ENCODE data around the gene OR10A6. TPM values are rescaled to one million over a fixed set of nuclear protein-coding genes. Genes with fewer than 3 reads are reported as not detected.

OR10A6 gene
- total and polyA plus RNA-seq, 2 experiments from 2014 or later = 0.23 TPM; not detected in 1

DNA sequence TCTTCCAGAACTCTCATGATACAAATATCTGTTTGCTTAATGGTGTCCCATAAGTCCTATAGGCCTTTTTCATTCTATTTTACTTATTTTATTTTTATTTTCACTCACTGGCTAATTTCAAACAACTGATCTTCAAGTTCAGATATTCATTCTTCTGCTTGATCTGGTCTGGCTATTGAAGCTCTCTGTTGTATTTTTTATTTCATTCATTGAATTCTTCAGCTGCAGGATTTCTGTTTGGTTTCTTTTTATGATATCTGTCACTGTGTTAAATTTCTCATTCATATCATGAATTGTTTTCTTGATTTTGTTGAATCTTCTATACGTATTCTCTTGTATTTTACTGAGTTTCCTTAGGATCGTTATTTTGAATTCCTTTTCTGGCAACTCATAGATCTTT is 13.1 kb upstream of the OR10A6 start:
- Histone ChIP-seq H3K36me3 (ENCODE audit: insufficient read depth) (no peaks in the 10 kb centered on the region; the same call in 1 of the 2 replicates), H2AFZ (no peak overlapping the region), H3K27ac (ENCODE audit: low read depth) (no peak overlapping the region), H3K27me3 (ENCODE audit: insufficient read depth) (0 out of 2 replicates have a peak, but pooled peaks cover 7% of the 10 kb centered on the region), H4K20me1 (replicated peaks; ENCODE audit: insufficient read depth) (no peaks in the 10 kb centered on the region), H3K4me3 (no peak overlapping the region), H3K4me1 (ENCODE audit: insufficient read depth) (no peaks in the 10 kb centered on the region), H3K79me2 (replicated peaks; ENCODE audit: insufficient read depth) (no peaks in the 10 kb centered on the region), H3K9me2 (ENCODE audit: insufficient read depth) (peaks cover 5% of the 10 kb centered on the region; the same call in 1 of the 2 replicates), H3F3A (replicated peaks; ENCODE audit: low read depth) (no peaks in the 10 kb centered on the region), H3K4me2 (no peak overlapping the region)
- TF ChIP-seq NANOG (IDR thresholded peaks at IDR 0.05; ENCODE audit: borderline replicate concordance) (no peak), CTCF (conservative IDR thresholded peaks at IDR 0.05; ENCODE audit: low read depth in 2 of 2) (no peak), POLR2AphosphoS5 (IDR thresholded peaks at IDR 0.05; ENCODE audit: low read depth) (no peak), STAT1 (IDR thresholded peaks at IDR 0.05; ENCODE audit: unreplicated experiment) (no peak), JUNB (IDR thresholded peaks at IDR 0.05; ENCODE audit: unreplicated experiment) (no peak), EZH2phosphoT487 (IDR thresholded peaks at IDR 0.05; ENCODE audit: unreplicated experiment) (no peak), EZH2 (IDR thresholded peaks at IDR 0.05; ENCODE audit: low read depth, unreplicated experiment) (no peak)
- DNase-seq (ENCODE audit: low spot score) (no peak), ATAC-seq (no peak)
- H3K4me3 Mint-ChIP-seq = no peak overlapping the region
- H3K4me1 Mint-ChIP-seq = no peaks in the 10 kb centered on the region
- no peak overlapping the region for H3K27ac Mint-ChIP-seq
- no peaks in the 10 kb centered on the region for H3K36me3 Mint-ChIP-seq (ENCODE audit: low read depth)
- H3K9me3 Mint-ChIP-seq = peaks cover 10% of the 10 kb centered on the region
- H3K27me3 Mint-ChIP-seq (ENCODE audit: insufficient read depth, low read depth, poor library complexity) = peaks cover 2% of the 10 kb centered on the region

DNA sequence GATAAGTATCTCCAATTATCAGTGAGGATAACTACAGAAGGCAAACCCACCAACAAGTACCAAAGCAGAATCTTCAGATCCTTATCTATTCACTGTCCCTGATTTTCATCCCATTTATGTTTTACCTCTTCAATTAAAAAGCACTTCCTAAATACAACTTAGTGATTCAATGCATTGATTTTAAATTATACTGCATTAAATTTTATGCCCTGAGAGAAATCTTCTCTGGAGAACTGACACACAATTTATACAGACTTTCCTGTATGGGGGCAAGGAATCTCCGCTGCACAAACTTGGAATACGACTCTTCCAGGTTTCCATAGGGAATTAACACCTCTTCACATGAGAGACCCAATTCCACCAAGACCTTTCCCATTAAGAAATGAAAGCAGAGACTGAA is 10.5 kb upstream of the OR10A6 start, which contains the start of gene OR10A3:
Gene OR10A3 (minus strand): TSS at position 101 of the 400 bp plus-strand sequence. CDS start 2,188 bp downstream, outside the sequence.
- H3K4me1 Mint-ChIP-seq = no peaks in the 10 kb centered on the region
- no peak for TF ChIP-seq EZH2phosphoT487 (IDR thresholded peaks at IDR 0.05; ENCODE audit: unreplicated experiment)
- TF ChIP-seq ZNF114 (CRISPR knock-in tag; IDR thresholded peaks at IDR 0.05) = no peak
- no peak for TF ChIP-seq CREB1 (CRISPR knock-in tag; IDR thresholded peaks at IDR 0.05; ENCODE audit: low read depth)
- no peak for TF ChIP-seq REST (IDR thresholded peaks at IDR 0.05; ENCODE audit: unreplicated experiment)
- no peak for TF ChIP-seq EZH2 (IDR thresholded peaks at IDR 0.05; ENCODE audit: low read depth, unreplicated experiment)
- no peak for TF ChIP-seq JUNB (IDR thresholded peaks at IDR 0.05; ENCODE audit: unreplicated experiment)
- TF ChIP-seq, protein P1, sequence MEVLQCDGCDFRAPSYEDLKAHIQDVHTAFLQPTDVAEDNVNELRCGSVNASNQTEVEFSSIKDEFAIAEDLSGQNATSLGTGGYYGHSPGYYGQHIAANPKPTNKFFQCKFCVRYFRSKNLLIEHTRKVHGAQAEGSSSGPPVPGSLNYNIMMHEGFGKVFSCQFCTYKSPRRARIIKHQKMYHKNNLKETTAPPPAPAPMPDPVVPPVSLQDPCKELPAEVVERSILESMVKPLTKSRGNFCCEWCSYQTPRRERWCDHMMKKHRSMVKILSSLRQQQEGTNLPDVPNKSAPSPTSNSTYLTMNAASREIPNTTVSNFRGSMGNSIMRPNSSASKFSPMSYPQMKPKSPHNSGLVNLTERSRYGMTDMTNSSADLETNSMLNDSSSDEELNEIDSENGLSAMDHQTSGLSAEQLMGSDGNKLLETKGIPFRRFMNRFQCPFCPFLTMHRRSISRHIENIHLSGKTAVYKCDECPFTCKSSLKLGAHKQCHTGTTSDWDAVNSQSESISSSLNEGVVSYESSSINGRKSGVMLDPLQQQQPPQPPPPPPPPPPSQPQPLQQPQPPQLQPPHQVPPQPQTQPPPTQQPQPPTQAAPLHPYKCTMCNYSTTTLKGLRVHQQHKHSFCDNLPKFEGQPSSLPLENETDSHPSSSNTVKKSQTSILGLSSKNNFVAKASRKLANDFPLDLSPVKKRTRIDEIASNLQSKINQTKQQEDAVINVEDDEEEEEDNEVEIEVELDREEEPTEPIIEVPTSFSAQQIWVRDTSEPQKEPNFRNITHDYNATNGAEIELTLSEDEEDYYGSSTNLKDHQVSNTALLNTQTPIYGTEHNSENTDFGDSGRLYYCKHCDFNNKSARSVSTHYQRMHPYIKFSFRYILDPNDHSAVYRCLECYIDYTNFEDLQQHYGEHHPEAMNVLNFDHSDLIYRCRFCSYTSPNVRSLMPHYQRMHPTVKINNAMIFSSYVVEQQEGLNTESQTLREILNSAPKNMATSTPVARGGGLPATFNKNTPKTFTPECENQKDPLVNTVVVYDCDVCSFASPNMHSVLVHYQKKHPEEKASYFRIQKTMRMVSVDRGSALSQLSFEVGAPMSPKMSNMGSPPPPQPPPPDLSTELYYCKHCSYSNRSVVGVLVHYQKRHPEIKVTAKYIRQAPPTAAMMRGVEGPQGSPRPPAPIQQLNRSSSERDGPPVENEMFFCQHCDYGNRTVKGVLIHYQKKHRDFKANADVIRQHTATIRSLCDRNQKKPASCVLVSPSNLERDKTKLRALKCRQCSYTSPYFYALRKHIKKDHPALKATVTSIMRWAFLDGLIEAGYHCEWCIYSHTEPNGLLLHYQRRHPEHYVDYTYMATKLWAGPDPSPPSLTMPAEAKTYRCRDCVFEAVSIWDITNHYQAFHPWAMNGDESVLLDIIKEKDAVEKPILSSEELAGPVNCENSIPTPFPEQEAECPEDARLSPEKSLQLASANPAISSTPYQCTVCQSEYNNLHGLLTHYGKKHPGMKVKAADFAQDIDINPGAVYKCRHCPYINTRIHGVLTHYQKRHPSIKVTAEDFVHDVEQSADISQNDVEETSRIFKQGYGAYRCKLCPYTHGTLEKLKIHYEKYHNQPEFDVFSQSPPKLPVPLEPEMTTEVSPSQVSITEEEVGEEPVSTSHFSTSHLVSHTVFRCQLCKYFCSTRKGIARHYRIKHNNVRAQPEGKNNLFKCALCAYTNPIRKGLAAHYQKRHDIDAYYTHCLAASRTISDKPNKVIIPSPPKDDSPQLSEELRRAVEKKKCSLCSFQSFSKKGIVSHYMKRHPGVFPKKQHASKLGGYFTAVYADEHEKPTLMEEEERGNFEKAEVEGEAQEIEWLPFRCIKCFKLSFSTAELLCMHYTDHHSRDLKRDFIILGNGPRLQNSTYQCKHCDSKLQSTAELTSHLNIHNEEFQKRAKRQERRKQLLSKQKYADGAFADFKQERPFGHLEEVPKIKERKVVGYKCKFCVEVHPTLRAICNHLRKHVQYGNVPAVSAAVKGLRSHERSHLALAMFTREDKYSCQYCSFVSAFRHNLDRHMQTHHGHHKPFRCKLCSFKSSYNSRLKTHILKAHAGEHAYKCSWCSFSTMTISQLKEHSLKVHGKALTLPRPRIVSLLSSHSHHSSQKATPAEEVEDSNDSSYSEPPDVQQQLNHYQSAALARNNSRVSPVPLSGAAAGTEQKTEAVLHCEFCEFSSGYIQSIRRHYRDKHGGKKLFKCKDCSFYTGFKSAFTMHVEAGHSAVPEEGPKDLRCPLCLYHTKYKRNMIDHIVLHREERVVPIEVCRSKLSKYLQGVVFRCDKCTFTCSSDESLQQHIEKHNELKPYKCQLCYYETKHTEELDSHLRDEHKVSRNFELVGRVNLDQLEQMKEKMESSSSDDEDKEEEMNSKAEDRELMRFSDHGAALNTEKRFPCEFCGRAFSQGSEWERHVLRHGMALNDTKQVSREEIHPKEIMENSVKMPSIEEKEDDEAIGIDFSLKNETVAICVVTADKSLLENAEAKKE (CRISPR knock-in tag; IDR thresholded peaks at IDR 0.05) = no peak

More for the DNA sequence above, 10.5 kb upstream of the OR10A6 start, which contains the start of gene OR10A3:
- Histone ChIP-seq H3K27ac (ENCODE audit: low read depth) (no peak within 1 kb of the TSS), H3K4me1 (ENCODE audit: insufficient read depth) (no peaks in the 10 kb centered on the region), H4K20me1 (replicated peaks; ENCODE audit: insufficient read depth) (no peaks in the 10 kb centered on the region), H3K27me3 (ENCODE audit: insufficient read depth) (no peaks in the 10 kb centered on the region), H3K9me2 (ENCODE audit: insufficient read depth) (peaks cover 5% of the 10 kb centered on the region; the same call in 1 of the 2 replicates), H3F3A (replicated peaks; ENCODE audit: low read depth) (no peaks in the 10 kb centered on the region), H3K79me2 (replicated peaks; ENCODE audit: insufficient read depth) (no peaks in the 10 kb centered on the region), H3K36me3 (ENCODE audit: insufficient read depth) (no peaks in the 10 kb centered on the region; the same call in 1 of the 2 replicates), H3K4me3 (no peak within 1 kb of the TSS), H2AFZ (no peak within 1 kb of the TSS; the same call in 1 of the 2 replicates), H3K4me2 (no peak within 1 kb of the TSS)
- DNase-seq (ENCODE audit: low spot score) (no peak), ATAC-seq (no peak)
- peaks cover 10% of the 10 kb centered on the region for H3K9me3 Mint-ChIP-seq
- peaks cover 2% of the 10 kb centered on the region for H3K27me3 Mint-ChIP-seq (ENCODE audit: insufficient read depth, low read depth, poor library complexity)
- H3K4me3 Mint-ChIP-seq = no peak within 1 kb of the TSS
- no peaks in the 10 kb centered on the region for H3K36me3 Mint-ChIP-seq (ENCODE audit: low read depth)
- no peak within 1 kb of the TSS for H3K27ac Mint-ChIP-seq
